GM21737 (cell line): ENCODE results near the gene CMTM4.
"Not testable (repeated sequence)": the region's sequence is repeated elsewhere in the genome, so short reads cannot be mapped to it uniquely, and the experiment has no call there.

ENCODE experiments used
- ATAC-seq: cut with Tn5 transposase; IDR thresholded peaks from one replicate; pipeline ENCODE4 v1.9.1; 2021; ENCODE audit warnings: mild to moderate bottlenecking, moderate library complexity; ENCODE audit not compliant: unreplicated experiment

CMTM4 gene

DNA sequence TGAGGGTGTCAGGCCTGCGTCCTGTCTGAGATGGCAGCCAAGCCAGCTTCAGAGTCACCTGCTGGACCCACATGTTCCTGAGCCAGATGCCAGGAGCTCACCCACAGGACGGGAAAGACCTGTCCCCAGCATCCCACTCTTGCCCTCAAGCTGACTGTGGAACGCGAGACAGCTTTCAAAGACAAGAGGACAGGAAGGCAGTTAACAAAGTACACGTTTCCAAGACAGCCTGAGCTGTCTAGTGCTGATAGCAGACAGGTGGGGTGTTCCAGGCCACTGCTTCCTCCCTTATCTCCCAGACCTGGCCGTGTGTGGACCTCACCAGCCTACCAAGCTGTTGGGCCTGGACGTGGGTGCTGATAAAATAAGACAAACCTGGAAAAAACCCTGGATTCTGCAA is 78.8 kb downstream of the CMTM4 start:
- no peak for ATAC-seq

DNA sequence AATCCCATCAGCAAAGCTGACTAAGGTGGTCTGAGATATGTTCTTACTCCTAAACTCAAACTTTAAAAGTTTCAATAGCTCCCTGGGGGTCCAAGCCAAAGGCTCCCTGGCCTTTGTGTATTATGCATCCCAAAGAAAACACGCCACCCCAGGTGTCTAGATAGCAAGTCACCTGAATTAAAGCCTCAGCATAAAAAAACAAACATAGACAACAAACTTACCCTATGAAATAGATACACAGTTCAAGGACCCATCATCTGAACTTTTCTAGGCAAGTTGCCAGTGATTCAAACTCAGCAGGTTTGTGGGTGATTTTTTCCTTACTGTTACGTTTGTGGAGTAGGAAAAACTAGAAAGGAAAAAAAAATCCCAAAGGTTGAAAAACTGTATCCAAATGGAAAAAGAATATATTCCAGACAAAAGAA is 79.5 kb downstream of the CMTM4 start:
- ATAC-seq: no peak

DNA sequence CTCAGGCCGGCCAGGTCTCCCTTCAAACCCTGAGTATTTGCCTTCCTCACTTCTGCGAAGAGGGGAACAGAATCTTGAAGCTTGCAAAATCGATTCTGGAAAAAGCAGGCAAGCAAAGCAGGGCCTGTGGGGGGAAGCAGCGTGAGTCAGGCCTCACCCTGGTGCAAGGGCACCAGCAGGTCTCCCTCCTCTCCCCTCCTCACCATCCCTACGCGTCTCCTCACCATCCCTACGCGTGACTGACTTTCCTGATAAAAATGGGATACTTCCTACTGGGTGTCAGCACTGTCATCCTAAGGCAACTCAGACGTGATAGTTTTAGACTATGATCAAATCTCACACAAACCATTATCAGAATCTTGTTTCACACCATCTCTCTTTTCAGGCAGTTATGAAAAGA is 80.0 kb downstream of the CMTM4 start:
- no peak for ATAC-seq

DNA sequence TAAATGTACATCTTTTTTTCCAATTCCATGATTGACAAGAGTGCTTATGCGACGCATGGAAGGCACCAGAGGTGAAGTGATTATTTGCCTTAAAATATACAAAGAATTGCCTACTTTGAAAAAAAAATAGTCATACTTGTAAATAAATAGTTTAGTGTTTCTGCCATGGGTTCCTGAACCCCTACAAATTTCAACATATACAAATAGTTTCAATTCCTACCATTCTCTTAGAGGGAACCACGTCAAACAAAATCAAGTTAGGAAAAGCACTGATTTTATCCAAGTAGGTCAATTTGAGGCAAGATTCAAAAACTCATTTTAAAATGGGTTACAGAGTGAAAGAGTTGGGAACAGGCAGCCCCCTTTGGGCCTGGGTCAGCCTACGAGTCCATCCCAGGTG is 80.4 kb downstream of the CMTM4 start:
- no peak for ATAC-seq

DNA sequence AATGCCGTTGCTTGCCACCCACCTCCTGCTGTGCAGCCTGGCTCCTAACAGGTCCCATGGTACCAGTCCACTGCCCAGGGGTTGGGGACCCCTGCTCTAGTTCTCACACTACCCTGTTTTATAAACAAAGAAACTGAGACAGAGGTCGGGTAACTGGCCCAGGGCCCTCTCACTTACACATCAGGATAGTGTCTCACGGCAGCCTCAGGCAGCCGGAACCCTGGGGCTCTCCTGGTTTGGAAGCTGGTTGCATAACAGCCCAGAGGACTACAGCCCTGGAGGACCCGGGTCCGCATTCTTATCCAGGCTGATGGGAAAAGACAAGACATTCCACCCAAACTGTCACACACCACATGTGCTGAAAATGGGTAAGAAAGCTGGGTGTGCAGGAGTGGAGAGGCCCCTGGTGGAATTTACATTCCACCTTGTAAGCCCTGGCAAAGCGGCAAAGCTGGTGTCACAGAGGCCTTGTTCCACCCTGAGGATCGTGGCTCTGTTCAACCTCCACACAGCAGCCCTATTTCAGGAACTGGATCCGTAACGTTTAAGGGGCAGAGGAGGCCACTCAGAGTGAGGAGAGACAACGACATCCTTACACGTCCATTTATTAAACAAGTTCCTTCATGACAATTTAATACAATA is 82.3 kb downstream of the CMTM4 start:
- ATAC-seq: no peak

DNA sequence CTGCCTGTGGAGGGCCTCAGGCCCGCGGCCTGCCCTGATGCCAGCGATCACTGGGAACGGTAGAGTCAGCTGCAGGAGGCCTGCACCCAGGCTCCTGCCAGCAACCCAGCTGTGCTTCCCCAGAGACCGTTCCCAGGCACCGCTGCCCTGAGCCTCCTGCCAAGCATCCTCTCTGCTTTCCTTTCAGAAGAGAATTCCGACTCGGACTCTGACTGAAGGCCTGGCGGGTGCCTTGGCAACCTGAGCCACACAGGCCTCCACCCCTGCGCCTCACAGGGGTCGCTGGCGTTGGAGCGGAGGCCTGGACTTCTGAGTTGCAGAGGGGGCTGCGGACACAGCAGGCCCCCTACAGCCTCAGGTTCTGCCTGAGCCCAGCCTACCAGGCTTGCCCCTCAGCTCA is 84.1 kb downstream of the CMTM4 start:
- ATAC-seq: no peak

DNA sequence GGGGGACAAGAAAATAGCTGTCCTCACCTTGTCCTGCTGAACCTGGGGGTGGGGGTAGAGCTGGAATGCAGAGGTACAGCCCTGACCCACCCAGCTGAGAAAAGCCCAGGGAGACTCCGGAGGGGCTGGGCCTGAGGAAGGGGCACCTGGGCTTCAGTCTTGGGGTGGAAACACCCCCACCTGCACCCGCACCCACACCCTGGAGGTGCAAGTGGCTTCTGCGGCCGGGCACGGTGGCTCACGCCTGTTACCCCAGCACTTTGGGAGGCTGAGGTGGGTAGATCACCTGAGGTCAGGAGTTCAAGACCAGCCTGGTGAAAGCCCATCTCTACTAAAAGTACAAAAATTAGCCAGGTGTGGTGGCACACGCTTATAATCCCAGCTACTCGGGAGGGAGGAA is 84.6 kb downstream of the CMTM4 start:
- not testable (repeated sequence) for ATAC-seq

DNA sequence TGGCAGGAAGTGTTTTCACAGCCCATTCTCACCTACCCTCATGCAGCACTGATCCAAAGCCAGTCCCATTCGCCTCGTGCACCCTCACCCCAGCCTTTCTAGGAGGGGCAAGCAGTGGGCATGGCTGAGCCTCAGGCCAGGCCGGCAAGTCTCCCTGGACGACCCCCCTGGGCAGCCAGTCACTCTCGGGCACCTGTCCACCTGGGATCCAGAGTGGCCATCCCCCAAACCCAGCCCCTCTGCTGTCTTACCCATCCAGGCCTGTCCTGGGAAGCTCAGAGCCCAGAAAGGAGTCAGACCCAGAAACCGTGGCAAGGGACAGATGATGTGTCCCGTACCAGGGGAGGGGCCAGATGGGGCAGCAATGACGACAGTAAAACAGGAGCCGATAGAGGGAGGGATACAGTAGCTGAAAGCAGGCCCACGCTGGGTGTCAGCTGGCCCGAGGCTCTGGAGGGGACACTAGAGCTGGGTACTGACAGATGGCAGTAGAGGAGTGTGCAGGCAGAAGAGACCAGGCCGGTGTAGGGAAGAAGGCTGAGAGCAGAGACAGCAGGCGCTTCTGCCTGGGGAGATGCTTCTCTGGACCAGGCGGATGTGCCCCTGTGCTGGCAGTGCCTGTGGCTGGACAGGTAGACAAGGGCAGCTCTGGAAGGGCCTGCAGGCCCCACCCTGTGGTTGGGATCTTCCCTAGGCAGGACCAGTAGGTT is 86.3 kb downstream of the CMTM4 start:
- no peak for ATAC-seq

DNA sequence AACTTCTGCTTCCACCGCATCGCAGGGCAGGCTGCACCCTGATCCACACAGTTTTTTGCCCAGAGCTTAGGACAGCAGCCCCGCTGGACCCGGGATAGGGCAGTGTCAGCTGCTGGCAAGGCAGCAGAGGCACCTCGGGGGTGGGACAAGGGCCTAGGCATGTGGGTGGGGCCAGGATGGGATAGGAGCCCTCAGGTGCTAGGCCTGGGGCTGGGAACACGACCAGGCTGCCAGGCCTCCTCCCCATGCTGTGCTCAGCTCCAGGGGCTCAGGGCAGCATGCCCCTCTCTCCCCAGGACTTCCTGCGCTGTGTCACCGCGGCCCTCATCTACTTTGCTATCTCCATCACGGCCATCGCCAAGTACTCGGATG is 87.4 kb downstream of the CMTM4 start:
- ATAC-seq: no peak

DNA sequence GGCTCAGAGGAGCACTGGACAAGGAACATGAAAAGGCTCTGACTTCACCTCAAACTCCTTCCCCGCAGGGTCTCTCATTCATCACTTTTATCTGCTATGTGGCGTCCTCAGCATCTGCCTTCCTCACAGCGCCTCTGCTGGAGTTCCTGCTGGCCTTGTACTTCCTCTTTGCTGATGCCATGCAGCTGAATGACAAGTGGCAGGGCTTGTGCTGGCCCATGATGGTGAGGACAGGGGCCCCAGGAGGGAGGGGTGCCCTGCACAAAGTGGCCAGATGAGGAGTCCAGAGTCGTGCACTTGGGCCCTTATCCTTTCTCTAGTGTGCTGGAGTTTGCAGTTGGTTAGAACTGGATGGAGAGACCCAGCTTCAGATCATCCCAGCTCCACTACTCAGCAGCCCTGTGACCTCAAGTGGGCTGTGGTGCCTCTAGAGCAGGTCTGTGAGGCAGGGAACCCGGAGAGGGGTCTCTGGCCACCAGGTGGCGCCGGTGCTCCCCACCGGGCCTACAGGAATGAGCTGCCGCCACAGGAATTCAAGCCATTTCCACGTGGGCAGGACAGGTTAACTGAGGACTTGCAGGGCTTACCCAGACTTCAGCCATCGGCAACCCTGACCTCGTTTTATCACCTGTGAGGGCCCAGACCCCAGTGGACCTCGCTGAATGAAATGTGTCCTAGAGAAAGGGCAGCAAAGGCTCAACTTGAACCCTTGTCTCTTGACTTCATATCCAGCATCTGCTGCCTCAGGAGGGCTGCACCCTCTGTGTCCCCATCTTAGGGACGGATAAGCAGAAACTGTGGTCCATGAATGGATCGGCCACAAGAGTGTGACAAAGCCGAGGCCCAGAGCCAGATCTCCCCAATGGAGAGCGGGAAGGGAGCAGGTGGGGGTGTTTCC is 88.1 kb downstream of the CMTM4 start:
- no peak for ATAC-seq

DNA sequence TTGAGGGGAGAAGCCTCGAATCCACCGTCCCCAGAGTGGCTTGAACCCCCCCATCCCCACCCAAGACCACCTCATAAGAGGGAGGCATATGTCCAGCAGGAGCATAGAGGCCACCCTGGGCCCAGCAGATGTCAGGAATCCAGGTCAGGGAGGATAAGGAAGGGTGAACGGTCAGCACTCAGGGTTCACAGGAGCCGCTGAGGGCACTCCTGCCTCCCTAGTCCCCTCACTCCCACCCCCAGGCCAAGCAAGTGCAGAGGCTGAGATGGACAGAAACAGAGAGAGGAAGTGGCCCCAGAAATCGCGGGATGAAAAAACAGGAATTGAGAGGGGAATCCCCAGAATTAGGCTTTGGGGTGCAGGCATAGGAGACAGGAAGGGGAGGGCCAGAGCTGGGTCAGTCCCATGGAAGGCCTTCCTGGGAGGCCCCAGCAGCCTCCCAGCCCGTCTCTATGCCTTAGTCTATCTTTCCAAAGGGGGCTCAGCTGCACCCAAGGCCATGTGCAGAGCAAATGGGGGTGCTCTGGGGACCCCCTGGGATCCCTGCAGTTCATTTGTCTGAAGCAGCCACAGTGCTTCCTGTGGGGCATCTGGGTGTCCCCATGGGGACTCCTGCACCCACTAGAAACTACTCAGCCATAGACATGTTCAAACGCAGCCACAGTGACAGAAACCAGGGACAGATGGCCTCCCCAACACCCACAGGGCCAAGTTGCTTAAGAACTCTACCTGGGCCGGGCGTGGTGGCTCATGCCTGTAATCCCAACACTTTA is 90.4 kb downstream of the CMTM4 start:
- ATAC-seq: peak; percentile 50

DNA sequence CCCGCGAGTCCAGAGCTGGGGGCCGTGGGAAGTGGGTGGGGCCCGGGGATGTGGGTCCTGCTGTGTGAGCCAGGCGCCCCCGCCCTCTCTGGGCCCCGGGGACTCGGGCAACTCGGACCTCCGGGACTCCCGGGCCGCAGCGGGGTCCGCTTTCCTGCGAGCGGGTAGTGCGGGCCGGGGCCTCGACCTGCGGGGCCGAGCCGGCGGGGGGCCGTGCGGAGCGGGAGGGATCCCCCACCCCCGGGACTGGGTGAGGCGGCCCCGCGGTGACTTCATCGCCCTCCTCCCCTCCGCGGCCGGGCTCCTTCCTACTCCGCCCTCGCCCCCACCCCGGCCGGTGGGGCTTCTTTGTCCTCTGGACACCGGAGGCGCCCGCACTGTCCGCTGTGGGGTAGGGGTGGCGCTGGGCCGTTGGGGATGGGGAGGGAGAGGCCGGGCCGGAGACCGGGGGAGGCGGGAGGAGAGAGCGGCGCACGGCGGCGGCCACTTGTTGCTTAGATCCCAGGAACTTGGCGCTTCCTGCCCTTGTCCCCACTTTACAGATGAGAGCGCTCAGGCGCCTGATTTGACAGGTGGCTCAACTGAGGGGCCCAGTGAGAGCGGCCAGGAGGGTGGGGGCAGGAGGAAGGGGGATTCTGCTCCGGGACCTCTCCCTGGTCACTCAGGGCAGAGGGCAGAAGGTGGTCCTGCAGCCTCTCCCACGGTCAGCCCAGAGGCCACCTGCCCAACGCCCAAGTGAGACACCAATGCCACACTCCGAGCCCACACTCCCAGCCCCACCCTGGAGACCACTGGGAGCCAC is 91.2 kb downstream of the CMTM4 start:
- ATAC-seq: no peak

DNA sequence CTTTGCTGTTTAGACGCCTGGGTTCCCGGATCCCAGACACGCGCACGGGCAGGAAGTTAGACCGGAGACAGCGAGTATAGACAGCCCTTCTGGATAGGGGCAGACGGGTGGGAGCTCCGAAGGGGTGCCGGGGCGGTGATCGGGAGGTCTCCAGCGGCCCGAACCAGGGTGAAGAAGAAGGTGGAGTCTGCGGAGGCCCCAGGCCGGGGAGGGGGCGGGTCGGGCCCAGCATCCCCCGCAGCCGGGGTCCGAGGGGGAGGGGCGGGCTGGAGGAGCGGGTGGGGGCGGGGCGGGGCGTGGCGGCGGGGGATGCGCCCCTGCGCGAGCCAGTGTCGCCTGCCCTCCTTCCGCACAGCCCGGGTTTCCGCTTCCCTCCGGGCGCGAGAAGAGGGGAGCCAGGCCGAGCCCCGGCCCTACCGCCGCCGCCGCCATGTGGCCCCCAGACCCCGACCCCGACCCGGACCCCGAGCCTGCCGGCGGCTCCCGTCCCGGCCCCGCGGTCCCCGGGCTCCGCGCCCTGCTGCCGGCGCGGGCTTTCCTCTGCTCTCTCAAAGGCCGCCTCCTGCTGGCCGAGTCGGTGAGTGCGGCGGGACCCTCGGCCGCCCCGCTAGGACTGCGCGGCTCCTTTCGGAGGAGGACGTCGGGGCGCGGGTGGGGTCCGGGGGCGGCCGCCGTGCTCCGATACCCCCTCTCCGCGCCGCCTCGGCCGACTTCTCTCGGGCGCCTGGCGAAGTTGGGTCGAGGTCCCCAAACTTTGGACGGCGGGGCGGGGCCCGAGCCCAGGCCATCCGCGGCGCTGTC is 92.0 kb downstream of the CMTM4 start, which contains the start of gene CMTM3:
CMTM3 (plus strand) TSS at position 329 of the 801 bp plus-strand sequence; CDS start at position 431, 102 bp downstream.
- ATAC-seq: no peak

DNA sequence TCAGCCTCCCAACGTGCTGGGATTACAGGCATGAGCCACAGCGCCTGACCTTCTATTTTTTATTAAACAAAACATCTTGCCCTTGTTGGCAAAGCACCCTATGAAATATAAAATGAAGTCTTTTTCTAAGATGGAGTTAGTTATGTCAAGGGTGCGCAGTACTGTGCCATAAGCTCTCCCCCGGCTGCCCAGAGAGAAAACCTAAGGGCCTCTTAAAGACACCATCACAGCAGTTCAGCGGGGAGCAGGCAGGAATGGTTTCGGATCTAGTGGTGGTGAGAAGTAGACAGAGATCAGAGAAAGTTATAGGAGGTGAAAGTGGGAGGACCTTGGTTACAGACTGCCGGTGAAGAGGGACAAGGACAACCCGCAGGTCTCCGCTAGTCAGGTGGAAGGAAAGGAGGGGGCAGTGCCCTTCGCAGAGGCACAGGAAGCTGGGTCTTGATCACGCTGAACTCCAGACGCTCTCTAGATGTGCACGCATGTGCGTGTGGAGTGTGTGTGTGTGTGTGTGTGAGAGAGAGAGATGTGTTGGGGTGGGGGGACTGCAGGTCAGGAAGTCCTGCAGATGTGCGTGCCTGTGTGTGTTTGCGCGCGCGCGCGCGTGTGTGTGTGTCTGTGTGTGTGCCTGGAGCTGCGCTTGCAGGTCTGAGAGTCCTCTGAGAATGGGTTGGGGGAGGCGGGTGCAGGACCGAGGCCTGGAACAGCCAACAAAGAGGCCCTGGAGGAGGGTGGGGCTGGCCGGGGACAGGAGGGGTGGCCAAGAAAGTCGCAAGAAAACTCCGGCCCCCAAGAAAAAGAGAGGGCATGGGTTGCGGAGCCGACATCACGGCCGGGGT is 92.8 kb downstream of the CMTM4 start:
- ATAC-seq: no peak

DNA sequence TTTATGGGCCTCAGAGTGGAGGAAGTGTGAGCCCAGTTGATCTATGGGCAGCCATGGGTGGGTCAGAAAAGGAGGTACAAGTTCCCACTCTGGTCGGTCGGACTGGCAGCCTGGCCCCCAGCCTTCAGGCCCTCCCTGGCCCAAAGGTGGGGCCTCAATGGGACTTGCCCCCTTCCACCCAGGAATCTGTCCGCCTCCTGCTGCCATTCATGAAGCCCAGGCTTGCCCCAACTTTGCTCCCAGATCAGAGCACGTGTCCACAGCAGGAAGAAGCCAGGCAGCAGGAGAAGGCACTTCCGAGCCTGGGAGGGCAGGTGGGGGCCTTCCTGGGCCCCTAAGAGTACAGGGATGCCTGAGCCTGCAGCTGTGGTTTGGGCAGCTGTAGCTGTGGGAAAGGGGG is 95.1 kb downstream of the CMTM4 start:
- ATAC-seq: no peak

DNA sequence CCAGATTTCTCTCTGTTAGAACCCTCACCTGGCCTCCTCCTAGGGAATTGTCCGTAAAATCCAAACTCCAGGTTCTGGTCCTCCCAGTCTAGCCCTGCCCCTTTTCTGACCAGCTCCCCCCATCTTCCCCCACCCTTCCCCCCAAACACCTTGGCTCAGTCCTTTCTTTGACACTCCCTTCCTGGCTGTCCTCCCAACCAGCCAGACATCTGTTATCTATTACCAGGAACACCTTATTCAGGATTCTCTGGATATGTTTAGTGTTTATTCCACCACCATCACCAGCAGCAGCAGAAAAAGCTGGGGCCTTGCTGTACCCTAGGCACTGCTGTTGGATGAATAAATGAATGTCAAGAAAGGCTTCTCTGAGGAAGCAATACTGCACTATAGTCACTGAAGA is 96.1 kb downstream of the CMTM4 start:
- ATAC-seq: no peak

DNA sequence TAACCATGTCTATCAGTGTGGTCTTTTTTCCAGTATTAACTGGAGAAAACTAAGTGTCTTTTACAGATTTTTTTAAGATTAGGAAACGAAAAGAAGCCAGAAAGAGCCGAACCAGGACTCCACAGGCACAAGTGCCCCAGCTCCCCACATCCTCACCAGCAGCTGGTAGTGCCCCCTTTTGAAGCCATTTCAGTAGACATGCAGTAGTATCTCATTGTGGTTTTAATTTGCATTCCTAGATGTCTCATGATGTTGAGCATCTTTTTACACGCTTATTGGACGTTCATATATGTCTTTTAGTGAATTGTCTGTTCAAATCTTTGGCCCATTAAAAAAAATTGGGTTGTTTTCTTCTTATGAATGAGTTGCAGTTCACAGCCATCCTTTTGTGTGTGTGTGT is 96.8 kb downstream of the CMTM4 start:
- ATAC-seq: no peak

DNA sequence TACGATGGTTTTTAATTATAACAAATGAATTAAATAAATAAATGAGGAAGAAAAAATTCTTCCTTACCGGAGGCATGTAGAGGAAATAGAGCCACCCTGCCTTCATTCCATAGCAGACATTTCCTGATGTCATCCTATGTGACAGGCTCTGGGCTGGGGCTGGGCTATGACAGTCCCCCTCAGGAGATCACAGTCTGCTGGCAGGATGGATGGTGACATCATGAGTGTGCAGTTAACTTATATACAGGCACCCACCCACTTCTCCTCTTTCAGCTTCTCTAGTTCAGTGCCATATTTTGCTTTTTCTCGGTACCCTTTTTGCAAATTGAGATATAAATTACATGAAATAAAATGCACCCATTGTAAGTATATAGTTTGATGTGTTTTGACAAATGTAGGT is 98.4 kb downstream of the CMTM4 start:
- no peak for ATAC-seq
